ENCODE data around the gene GPATCH1. TPM values are rescaled to one million over a fixed set of nuclear protein-coding genes. Genes with fewer than 3 reads are reported as not detected.
A peak's percentile ranks its signal among the peaks of the same experiment; 100 is the strongest.

GPATCH1 gene
- total and polyA plus RNA-seq, 2 of the 13 experiments (the other 11 are each of a cell fraction or from before 2014, with no cell fraction given), result 6.8 to 6.9 TPM

GRCh38 chr19:33064792-33065550 lies 16.0 kb upstream of the GPATCH1 start, which contains the start of gene RHPN2 (continued):
- TF ChIP-seq ZNF709 (CRISPR knock-in tag; IDR thresholded peaks at IDR 0.05) (no peak), PRDM10 (CRISPR knock-in tag; IDR thresholded peaks at IDR 0.05; ENCODE audit: low read depth) (no peak), TARDBP (CRISPR knock-in tag; IDR thresholded peaks at IDR 0.05) (no peak), RNF2 (conservative IDR thresholded peaks at IDR 0.05; ENCODE audit: low read depth) (0 out of 2 replicates have a peak, but pooled peaks have one; percentile 41), ZNF34 (CRISPR knock-in tag; IDR thresholded peaks at IDR 0.05; ENCODE audit: borderline replicate concordance) (no peak), ZNF747 (CRISPR knock-in tag; IDR thresholded peaks at IDR 0.05; ENCODE audit: borderline replicate concordance) (no peak), ZNF891 (CRISPR knock-in tag; IDR thresholded peaks at IDR 0.05) (no peak), ATM (IDR thresholded peaks at IDR 0.05; ENCODE audit: borderline replicate concordance) (no peak), ERF (CRISPR knock-in tag; IDR thresholded peaks at IDR 0.05) (no peak), MED13 (CRISPR knock-in tag; IDR thresholded peaks at IDR 0.05) (no peak), ZNF121 (CRISPR knock-in tag; IDR thresholded peaks at IDR 0.05) (no peak), NR2F6 (IDR thresholded peaks at IDR 0.05) (no peak), NR2F6 (CRISPR knock-in tag; IDR thresholded peaks at IDR 0.05) (no peak)
- TF ChIP-seq, protein P1, sequence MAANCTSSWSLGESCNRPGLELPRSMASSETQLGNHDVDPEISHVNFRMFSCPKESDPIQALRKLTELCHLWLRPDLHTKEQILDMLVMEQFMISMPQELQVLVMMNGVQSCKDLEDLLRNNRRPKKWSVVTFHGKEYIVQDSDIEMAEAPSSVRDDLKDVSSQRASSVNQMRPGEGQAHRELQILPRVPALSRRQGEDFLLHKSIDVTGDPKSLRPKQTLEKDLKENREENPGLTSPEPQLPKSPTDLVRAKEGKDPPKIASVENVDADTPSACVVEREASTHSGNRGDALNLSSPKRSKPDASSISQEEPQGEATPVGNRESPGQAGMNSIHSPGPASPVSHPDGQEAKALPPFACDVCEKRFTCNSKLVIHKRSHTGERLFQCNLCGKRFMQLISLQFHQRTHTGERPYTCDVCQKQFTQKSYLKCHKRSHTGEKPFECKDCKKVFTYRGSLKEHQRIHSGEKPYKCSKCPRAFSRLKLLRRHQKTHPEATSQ (CRISPR knock-in tag; IDR thresholded peaks at IDR 0.05; ENCODE audit: borderline replicate concordance), result no peak
- TF ChIP-seq, protein P2, sequence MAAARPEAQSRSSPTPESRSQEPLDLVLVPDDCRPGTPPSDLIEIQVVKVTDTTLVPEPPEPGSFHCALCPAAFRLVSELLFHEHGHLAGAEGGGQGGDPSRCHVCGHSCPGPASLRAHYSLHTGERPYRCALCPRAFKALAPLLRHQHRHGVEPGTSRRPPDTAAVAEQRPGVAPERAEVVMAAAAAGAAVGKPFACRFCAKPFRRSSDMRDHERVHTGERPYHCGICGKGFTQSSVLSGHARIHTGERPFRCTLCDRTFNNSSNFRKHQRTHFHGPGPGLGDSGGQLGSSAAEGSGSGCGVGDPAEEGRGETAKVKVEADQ (CRISPR knock-in tag; IDR thresholded peaks at IDR 0.05; ENCODE audit: borderline replicate concordance), result no peak; the same call in 1 of the 2 replicates
- TF ChIP-seq, protein P3, sequence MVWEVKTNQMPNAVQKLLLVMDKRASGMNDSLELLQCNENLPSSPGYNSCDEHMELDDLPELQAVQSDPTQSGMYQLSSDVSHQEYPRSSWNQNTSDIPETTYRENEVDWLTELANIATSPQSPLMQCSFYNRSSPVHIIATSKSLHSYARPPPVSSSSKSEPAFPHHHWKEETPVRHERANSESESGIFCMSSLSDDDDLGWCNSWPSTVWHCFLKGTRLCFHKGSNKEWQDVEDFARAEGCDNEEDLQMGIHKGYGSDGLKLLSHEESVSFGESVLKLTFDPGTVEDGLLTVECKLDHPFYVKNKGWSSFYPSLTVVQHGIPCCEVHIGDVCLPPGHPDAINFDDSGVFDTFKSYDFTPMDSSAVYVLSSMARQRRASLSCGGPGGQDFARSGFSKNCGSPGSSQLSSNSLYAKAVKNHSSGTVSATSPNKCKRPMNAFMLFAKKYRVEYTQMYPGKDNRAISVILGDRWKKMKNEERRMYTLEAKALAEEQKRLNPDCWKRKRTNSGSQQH (CRISPR knock-in tag; IDR thresholded peaks at IDR 0.05; ENCODE audit: low read depth), result no peak
- TF ChIP-seq, protein P4, sequence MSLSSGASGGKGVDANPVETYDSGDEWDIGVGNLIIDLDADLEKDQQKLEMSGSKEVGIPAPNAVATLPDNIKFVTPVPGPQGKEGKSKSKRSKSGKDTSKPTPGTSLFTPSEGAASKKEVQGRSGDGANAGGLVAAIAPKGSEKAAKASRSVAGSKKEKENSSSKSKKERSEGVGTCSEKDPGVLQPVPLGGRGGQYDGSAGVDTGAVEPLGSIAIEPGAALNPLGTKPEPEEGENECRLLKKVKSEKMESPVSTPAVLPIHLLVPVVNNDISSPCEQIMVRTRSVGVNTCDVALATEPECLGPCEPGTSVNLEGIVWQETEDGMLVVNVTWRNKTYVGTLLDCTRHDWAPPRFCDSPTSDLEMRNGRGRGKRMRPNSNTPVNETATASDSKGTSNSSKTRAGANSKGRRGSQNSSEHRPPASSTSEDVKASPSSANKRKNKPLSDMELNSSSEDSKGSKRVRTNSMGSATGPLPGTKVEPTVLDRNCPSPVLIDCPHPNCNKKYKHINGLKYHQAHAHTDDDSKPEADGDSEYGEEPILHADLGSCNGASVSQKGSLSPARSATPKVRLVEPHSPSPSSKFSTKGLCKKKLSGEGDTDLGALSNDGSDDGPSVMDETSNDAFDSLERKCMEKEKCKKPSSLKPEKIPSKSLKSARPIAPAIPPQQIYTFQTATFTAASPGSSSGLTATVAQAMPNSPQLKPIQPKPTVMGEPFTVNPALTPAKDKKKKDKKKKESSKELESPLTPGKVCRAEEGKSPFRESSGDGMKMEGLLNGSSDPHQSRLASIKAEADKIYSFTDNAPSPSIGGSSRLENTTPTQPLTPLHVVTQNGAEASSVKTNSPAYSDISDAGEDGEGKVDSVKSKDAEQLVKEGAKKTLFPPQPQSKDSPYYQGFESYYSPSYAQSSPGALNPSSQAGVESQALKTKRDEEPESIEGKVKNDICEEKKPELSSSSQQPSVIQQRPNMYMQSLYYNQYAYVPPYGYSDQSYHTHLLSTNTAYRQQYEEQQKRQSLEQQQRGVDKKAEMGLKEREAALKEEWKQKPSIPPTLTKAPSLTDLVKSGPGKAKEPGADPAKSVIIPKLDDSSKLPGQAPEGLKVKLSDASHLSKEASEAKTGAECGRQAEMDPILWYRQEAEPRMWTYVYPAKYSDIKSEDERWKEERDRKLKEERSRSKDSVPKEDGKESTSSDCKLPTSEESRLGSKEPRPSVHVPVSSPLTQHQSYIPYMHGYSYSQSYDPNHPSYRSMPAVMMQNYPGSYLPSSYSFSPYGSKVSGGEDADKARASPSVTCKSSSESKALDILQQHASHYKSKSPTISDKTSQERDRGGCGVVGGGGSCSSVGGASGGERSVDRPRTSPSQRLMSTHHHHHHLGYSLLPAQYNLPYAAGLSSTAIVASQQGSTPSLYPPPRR (CRISPR knock-in tag; IDR thresholded peaks at IDR 0.05; ENCODE audit: borderline replicate concordance), result no peak
